Upper lobe of left lung (tissue), 4 donors: ENCODE results near the gene CCDC177.

Experiments
- POLR2A ChIP-seq, 4 donors: fragments of 450-650 bp; IDR thresholded peaks; one replicate each; pipeline ENCODE4 v1.5.1; 2016 to 2017; ENCODE audit warnings: antibody characterized with exemption in 4 of 4, mild to moderate bottlenecking in 2 of 4
- TF ChIP-seq, protein P1 (sequence below), 6 experiments: fragments of 450-650 bp in 4 of 6; fragments of 200-600 bp in 2 of 6; sonication (generic) in 2 of 6; IDR thresholded peaks; one replicate each; pipeline ENCODE4 v1.5.1; 2016 to 2019; ENCODE audit warnings: antibody characterized with exemption in 6 of 6

- TF ChIP-seq, protein P1, sequence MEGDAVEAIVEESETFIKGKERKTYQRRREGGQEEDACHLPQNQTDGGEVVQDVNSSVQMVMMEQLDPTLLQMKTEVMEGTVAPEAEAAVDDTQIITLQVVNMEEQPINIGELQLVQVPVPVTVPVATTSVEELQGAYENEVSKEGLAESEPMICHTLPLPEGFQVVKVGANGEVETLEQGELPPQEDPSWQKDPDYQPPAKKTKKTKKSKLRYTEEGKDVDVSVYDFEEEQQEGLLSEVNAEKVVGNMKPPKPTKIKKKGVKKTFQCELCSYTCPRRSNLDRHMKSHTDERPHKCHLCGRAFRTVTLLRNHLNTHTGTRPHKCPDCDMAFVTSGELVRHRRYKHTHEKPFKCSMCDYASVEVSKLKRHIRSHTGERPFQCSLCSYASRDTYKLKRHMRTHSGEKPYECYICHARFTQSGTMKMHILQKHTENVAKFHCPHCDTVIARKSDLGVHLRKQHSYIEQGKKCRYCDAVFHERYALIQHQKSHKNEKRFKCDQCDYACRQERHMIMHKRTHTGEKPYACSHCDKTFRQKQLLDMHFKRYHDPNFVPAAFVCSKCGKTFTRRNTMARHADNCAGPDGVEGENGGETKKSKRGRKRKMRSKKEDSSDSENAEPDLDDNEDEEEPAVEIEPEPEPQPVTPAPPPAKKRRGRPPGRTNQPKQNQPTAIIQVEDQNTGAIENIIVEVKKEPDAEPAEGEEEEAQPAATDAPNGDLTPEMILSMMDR (IDR thresholded peaks at IDR 0.05), result no peak
- no peak for TF ChIP-seq POLR2A (IDR thresholded peaks at IDR 0.05)
Observed at GRCh38 chr14:69539631-69540410, 34.9 kb downstream of the CCDC177 start.
